Endothelial cell (in vitro differentiated cells): ENCODE results near the gene NCAPG2. TPM values are rescaled to one million over a fixed set of nuclear protein-coding genes. Genes with fewer than 3 reads are reported as not detected.

Experiments used
- DNase-seq: peaks from one replicate; pipeline ENCODE4 v3.0.0; 2021; ENCODE audit warnings: low spot score
- H3K27ac Mint-ChIP-seq: one replicate; pipeline ENCODE4 v1.8.0; 2021; ENCODE audit warnings: mixed read lengths, inconsistent platforms; ENCODE audit not compliant: unreplicated experiment
- H3K27me3 Mint-ChIP-seq: one replicate; pipeline ENCODE4 v1.8.0; 2021; ENCODE audit warnings: mild to moderate bottlenecking, moderate library complexity, mixed read lengths, inconsistent platforms; ENCODE audit not compliant: unreplicated experiment
- H3K36me3 Mint-ChIP-seq: one replicate; pipeline ENCODE4 v1.8.0; 2021; ENCODE audit warnings: mild to moderate bottlenecking, low read depth, mixed read lengths, inconsistent platforms; ENCODE audit not compliant: unreplicated experiment
- H3K4me1 Mint-ChIP-seq: one replicate; pipeline ENCODE4 v1.8.0; 2021; ENCODE audit warnings: mild to moderate bottlenecking, mixed read lengths, inconsistent platforms; ENCODE audit not compliant: unreplicated experiment
- H3K4me3 Mint-ChIP-seq: one replicate; pipeline ENCODE4 v1.8.0; 2021; ENCODE audit warnings: mild to moderate bottlenecking, mixed read lengths, inconsistent platforms; ENCODE audit not compliant: unreplicated experiment
- H3K9me3 Mint-ChIP-seq: one replicate; pipeline ENCODE4 v1.8.0; 2021; ENCODE audit warnings: mixed read lengths, inconsistent platforms; ENCODE audit not compliant: unreplicated experiment
- CTCF ChIP-seq: fragments of 200-600 bp; sonication (generic); IDR thresholded peaks from one replicate; pipeline ENCODE4 v1.5.0; 2021; ENCODE audit warnings: antibody characterized with exemption; ENCODE audit not compliant: unreplicated experiment
- total RNA-seq: library from RNA; stranded (reverse); fragmentation: NEBNext Ultra II Directional; extraction: Animal tissue kit (Norgen Biotek cat#: 25700); gene quantifications from one replicate; pipeline ENCODE4 v1.2.1, GENCODE V29; 2021; ENCODE audit not compliant: unreplicated experiment

The NCAPG2 gene
- total RNA-seq, 1 donor from 2014 or later, result 25.6 TPM

- no peak for DNase-seq
- H3K9me3 Mint-ChIP-seq, result no peaks in the 10 kb centered on the region
- TF ChIP-seq CTCF, result no peak
- peaks cover 23% of the 10 kb centered on the region for H3K36me3 Mint-ChIP-seq
- H3K4me3 Mint-ChIP-seq, result no peak overlapping the region
- no peaks in the 10 kb centered on the region for H3K27me3 Mint-ChIP-seq
- no peak overlapping the region for H3K27ac Mint-ChIP-seq
- peaks cover 9% of the 10 kb centered on the region for H3K4me1 Mint-ChIP-seq
These were observed 46.1 kb upstream of the NCAPG2 start for GRCh38 chr7:158750702-158751101.

- TF ChIP-seq CTCF, result no peak
- Mint-ChIP-seq H3K9me3 (no peaks in the 10 kb centered on the region), H3K27me3 (no peaks in the 10 kb centered on the region), H3K4me3 (no peak overlapping the region), H3K4me1 (no peaks in the 10 kb centered on the region), H3K27ac (no peak overlapping the region), H3K36me3 (peaks cover 14% of the 10 kb centered on the region)
- no peak for DNase-seq
These were observed 44.8 kb upstream of the NCAPG2 start for GRCh38 chr7:158749396-158749795.

- Mint-ChIP-seq H3K4me3 (no peak overlapping the region), H3K36me3 (peaks cover 12% of the 10 kb centered on the region), H3K4me1 (no peaks in the 10 kb centered on the region), H3K9me3 (no peaks in the 10 kb centered on the region), H3K27me3 (no peaks in the 10 kb centered on the region), H3K27ac (no peak overlapping the region)
- TF ChIP-seq CTCF, result no peak
- no peak for DNase-seq
These were observed 43.7 kb upstream of the NCAPG2 start for GRCh38 chr7:158748335-158748734.

DNA sequence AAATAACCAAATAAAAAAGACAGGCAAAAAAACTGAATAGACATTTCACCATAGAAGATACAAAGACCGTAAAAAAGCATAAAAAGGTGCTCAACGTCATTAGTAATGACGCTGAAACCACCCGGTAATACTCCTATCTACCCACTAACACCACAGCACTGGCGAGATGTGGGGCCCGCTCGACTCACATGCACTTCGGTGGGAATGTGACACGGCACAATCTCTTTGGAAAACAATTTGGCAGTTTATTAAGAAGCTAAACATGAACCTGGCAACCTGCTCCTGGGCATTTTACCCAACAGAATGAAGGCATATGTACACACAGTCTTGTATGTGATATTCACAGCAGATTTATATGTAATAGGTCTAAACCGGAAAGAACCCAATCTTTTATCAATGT, 42.8 kb upstream of the NCAPG2 start:
- Mint-ChIP-seq H3K27me3 (no peaks in the 10 kb centered on the region), H3K36me3 (peaks cover 20% of the 10 kb centered on the region), H3K4me1 (no peaks in the 10 kb centered on the region), H3K27ac (no peak overlapping the region), H3K4me3 (peak overlapping the region; percentile 9), H3K9me3 (no peaks in the 10 kb centered on the region)
- TF ChIP-seq CTCF, result no peak
- DNase-seq, result no peak

- Mint-ChIP-seq H3K4me1 (no peaks in the 10 kb centered on the region), H3K27me3 (no peaks in the 10 kb centered on the region), H3K36me3 (peaks cover 23% of the 10 kb centered on the region), H3K27ac (no peak overlapping the region), H3K9me3 (no peaks in the 10 kb centered on the region), H3K4me3 (no peak overlapping the region)
- DNase-seq, result no peak
- TF ChIP-seq CTCF, result no peak
These were observed 42.4 kb upstream of the NCAPG2 start for GRCh38 chr7:158746957-158747356.
